ENCODE measurements around the gene INPP5D.
"Not testable (repeated sequence)": the region's sequence is repeated elsewhere in the genome, so short reads cannot be mapped to it uniquely, and the experiment has no call there.

The INPP5D gene

DNA sequence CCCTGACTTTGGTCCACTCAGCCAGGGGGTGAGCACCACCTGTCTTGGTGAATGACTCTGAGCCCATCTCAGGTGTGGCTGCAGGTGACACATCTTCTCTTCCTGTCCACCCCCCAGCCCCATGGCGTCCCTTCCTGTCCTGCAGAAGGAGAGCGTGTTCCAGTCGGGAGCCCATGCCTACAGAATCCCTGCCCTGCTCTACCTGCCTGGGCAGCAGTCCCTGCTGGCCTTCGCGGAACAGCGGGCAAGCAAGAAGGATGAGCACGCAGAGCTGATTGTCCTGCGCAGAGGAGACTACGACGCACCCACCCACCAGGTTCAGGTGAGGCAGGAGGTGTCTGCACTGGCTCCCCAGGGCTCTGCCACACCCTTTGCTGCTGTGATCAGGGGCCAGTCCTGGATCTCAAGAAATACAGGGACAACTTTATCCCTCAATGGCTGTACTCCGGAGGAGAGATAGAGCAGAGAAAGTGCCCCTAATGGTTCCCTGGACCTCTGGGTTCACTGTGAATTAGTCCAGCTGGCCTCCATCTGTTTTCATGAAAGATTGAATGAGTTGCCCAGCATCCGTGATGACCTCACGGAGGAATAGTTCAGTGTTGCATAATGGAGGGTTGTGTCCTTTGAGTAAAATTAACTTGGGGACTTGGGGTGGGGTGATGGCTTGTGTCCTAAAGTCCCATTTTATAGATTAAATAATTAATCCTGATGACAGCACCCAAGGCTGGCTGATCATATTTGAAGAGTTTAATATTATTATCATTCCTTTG, 27.4 kb upstream of the INPP5D start, which contains the start of gene NEU2:
TSS of gene NEU2 (plus strand) at position 122 of the 770 bp plus-strand sequence. CDS start at position 122, 0 bp downstream.
- no peak for DNase-seq (ENCODE audit: low read depth in 2 of 2)

DNA sequence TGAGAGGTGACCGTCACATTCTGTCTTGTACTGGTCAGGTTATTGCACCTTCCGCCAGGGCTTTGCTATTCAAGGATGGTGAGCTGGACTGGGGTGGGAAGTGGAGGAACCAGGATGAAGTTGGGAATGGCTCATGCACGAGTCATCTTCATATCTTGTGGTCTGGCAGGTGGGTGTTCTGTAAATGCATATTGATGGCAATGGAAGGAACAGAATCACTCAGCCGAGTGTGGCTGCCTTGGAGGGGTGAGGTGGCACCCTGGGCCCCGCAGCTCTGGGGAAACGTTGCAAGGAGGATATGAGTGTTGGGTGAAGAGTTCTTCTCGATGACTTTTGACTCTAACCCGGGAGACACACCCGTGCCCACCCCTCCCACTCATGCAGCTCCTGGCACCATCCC, 26.5 kb upstream of the INPP5D start:
- peak in 1 of 2 donors; percentile 13 for DNase-seq (ENCODE audit: low read depth in 2 of 2)

DNA sequence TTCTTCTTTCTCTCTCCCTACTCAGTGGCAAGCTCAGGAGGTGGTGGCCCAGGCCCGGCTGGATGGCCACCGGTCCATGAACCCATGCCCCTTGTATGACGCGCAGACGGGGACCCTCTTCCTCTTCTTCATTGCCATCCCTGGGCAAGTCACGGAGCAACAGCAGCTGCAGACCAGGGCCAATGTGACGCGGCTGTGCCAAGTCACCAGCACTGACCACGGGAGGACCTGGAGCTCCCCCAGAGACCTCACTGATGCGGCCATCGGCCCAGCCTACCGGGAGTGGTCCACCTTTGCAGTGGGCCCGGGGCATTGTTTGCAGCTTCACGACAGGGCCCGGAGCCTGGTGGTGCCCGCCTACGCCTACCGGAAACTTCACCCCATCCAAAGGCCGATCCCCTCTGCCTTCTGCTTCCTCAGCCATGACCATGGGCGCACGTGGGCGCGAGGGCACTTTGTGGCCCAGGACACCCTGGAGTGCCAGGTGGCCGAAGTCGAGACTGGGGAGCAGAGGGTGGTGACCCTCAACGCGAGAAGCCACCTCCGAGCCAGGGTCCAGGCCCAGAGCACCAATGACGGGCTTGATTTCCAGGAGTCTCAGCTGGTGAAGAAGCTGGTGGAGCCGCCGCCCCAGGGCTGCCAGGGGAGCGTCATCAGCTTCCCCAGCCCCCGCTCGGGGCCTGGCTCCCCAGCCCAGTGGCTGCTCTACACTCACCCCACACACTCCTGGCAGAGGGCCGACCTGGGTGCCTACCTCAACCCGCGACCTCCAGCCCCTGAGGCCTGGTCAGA, 25.9 kb upstream of the INPP5D start:
- no peak for DNase-seq (ENCODE audit: low read depth in 2 of 2)

- DNase-seq (ENCODE audit: low read depth in 2 of 2), result no peak
Observed at GRCh38 chr2:233035426-233036161, 24.5 kb upstream of the INPP5D start.

DNA sequence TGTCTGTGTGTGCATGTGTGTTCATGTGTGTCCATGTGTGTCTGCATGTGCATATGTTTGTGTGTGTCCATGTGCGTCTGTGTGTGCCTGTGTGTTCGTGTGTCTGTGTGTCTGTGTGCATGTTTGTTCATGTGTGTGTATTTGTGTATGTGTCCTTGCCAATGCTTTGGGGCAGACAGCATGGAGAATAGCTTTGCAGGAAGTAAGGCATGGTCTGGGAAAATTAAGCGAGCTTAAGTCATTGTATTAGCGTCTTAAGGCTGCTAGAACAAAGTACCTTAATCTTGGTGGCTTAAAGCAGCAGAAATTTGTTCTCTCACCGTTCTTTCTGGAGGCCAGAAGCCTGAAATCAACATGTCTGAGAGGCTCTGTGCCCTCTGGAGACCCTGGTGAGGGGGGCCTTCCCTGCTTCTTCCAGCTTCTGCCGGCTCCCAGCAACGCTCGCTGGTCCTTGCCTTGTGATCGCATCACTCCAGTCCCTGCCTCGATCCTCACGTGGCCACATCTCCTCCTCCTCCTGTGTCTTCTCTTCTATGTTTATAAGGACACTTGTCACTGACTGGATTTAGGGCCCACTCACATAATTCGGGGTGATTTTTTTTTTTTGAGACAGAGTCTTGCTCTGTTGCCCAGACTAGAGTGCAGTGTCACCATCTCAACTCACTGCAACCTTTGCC, 23.8 kb upstream of the INPP5D start:
- DNase-seq (ENCODE audit: low read depth in 2 of 2), result no peak

DNA sequence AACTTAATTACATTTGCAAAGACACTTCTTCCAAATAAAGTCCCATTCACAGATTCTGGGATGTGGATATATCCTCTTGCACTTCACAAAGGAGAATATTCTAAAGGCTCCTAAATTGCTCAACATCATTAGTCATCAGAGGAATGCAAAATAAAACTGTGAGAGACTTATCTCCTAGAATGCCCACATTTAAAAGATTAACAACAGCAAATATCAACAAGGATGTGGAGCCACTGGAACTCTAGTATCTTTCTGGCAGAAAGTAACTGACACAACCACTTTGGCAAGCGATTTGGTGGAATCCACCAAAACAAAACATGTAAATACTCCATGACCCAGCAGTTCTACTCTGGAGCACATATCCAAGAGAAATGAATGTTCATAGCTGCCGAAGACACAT, 23.1 kb upstream of the INPP5D start:
- DNase-seq (ENCODE audit: low read depth in 2 of 2), result no peak

- no peak for DNase-seq (ENCODE audit: low read depth in 2 of 2)
Observed at GRCh38 chr2:233039212-233039845, 20.8 kb upstream of the INPP5D start.

DNA sequence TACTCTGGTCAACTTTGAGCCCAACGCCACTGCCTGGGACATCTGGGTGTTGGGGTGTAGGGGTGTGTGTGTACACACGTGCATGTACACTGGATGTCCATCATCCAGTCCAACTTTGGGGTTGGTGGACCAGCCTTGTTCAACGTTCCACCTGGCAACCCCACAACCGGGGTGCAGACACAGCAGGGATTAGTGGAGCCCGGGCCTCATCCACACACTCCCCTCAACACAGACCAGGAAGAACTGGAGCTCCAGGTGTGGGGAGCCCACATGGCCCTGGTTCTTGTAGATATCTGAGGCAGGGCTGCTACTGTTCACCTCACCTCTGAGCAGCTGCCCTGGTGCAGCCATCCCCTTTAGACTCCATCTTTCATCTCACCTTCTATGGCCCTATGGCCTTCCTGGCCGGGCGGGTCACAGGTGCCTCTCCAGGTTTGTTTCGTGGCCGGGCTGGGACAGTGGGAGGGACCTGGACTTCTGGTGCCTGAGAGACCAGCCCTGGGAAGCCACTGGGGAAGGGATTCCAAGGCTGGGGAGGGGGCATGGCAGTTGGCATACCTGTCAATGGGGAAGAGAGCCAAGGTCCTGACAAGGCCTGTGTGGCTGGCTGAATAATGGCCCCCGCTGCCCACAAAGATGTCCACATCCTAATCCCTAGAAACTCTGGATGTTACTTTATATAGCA, 20.2 kb upstream of the INPP5D start:
- DNase-seq (ENCODE audit: low read depth in 2 of 2), result no peak

DNA sequence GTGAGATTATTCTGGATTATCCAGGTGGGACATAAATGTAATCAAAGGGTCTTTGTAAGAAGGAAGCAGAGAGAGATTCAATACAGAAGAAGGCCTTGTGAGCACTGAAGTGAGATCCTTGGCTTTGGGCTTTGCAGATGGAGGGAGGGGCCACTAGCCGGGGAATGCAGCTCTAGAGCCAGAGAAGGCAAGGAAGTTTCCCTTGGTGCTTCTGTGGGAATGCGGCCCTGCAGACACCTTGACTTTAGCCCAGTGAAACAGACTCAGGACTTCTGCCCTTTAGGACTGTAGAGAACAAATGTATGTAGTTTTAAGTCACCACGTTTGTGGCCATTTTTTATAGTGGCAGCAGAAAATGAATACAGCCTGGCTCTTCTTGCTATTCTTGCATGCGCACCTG, 19.6 kb upstream of the INPP5D start:
- no peak for DNase-seq (ENCODE audit: low read depth in 2 of 2)

- no peak for DNase-seq (ENCODE audit: low read depth in 2 of 2)
Observed at GRCh38 chr2:233041722-233042323, 18.3 kb upstream of the INPP5D start.

GRCh38 chr2:233042549-233042948, 17.6 kb upstream of the INPP5D start:
- DNase-seq (ENCODE audit: low read depth in 2 of 2), result no peak

- DNase-seq (ENCODE audit: low read depth in 2 of 2), result no peak
Observed at GRCh38 chr2:233044974-233045605, 15.1 kb upstream of the INPP5D start.

DNA sequence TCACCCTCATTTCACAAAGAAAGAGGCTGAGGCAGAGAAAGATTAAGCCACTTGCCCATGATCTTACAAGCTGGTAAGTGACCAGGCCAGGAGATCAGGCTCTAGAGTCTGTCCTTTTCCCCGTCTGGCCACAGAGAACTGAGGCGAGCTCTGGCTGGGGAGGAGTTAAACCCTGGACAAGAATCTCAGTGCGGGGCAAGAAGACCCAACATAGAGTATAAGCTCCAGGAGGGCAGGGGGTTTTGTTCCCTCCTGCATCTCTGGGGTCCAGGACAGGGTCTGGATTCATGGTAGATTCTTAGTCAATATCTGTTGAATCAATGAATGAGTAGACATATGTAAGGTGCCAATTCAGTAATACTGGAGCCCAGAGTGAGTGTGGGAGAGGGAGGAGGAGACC, 12.9 kb upstream of the INPP5D start:
- no peak for DNase-seq (ENCODE audit: low read depth in 2 of 2)

- no peak for DNase-seq (ENCODE audit: low read depth in 2 of 2)
Observed at GRCh38 chr2:233047667-233048066, 12.5 kb upstream of the INPP5D start.

DNA sequence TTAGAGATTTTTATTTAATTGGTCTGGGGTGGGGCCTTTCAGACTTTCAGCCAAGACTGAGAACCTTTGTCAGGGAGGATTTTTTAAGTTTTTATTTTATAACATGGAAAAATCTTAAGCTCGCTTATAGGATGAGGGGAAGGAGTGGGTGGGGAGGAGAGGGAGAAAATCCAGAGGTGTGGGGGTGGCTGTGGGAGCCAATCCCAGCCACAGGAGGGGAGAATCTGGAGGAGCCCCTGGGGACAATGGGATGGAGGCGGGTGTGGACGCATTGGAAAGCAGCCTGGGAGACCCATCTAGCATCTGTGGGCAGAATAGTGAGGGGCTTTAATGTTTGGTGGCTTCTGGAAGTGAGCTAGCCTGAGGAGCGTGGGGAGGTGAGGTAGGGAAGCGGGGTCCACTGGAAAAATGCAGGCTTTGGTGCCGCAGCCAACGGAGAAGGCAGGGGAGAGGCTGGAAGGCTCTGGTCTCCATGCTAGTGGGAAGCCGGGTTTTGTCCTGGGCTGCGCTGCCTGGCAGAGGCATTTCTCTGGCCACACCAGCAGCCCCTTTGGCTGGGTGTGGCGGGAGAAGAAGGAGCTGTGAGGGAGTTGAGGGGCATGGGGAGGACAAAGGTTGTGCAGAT, 11.5 kb upstream of the INPP5D start:
- DNase-seq (ENCODE audit: low read depth in 2 of 2), result no peak

GRCh38 chr2:233049194-233049761, 10.9 kb upstream of the INPP5D start:
- no peak for DNase-seq (ENCODE audit: low read depth in 2 of 2)

GRCh38 chr2:233051241-233052149, 8.6 kb upstream of the INPP5D start:
- no peak for DNase-seq (ENCODE audit: low read depth in 2 of 2)

- not testable (repeated sequence) for DNase-seq (ENCODE audit: low read depth in 2 of 2)
Observed at GRCh38 chr2:233052517-233052916, 7.6 kb upstream of the INPP5D start.

Measured in stimulated activated CD8-positive, alpha-beta memory T cell treated with anti-CD3 and anti-CD28 coated beads, Interleukin-2, amount 100 ng/mL, for 48 hours (primary cell).